B cell (primary cell): ENCODE data around the gene PFDN6. TPM values are rescaled to one million over a fixed set of nuclear protein-coding genes. Genes with fewer than 3 reads are reported as not detected.

Experiments used
- ATAC-seq: fragments of 200-7000 bp; cut with Tn5 transposase; one replicate; pipeline ENCODE4 v1.10.0; 2021; ENCODE audit warnings: low read depth, mild to moderate bottlenecking, moderate number of reproducible peaks, moderate library complexity
- CTCF ChIA-PET: fragments of 350-600 bp; sonication (Branson Sonifier 250); formaldehyde crosslinking; loops from one replicate; lab custom pipeline; 2021; ENCODE audit warnings: antibody characterized with exemption, inconsistent platforms; lab: Charles Lee
- POLR2A ChIA-PET: fragments of 350-600 bp; sonication (Branson Sonifier 250); formaldehyde crosslinking; loops from one replicate; lab custom pipeline; 2021; ENCODE audit warnings: antibody characterized with exemption; lab: Charles Lee
- DNase-seq: peaks from one replicate; pipeline ENCODE4 v3.0.0; 2013
- H2AFZ ChIP-seq: 2 replicates; pipeline ENCODE4 v1.6.1; 2012; ENCODE audit warnings: mild to moderate bottlenecking, low read depth, low read length; ENCODE audit not compliant: insufficient read depth, poor library complexity, severe bottlenecking
- H3K27ac ChIP-seq, 2 donors: 1 replicate in 1 of 2; 2 replicates in 1 of 2; pipeline ENCODE4 v1.5.1; 2012 to 2013; ENCODE audit warnings: low read length in 2 of 2, mild to moderate bottlenecking in 2 of 2, moderate library complexity in 1 of 2
- H3K27me3 ChIP-seq, 4 experiments: fragments of 200-600 bp in 1 of 4; sonication (generic) in 1 of 4; replicated peaks in 1 of 4; 1 replicate in 2 of 4; 2 replicates in 2 of 4; pipeline versions ENCODE4 v1.6.1 to v1.7.0; 2013 to 2016; ENCODE audit warnings: low read length in 3 of 4, mild to moderate bottlenecking in 2 of 4, mixed read lengths in 1 of 4, moderate library complexity in 1 of 4; ENCODE audit not compliant: insufficient read depth in 4 of 4, control insufficient read depth in 3 of 4; ENCODE audit errors: control extremely low read depth in 1 of 4
- H3K36me3 ChIP-seq, 2 experiments: replicated peaks in 1 of 2; 1 replicate in 1 of 2; 2 replicates in 1 of 2; pipeline versions ENCODE4 v1.6.1 to v1.7.1; 2013; ENCODE audit warnings: low read length in 1 of 2; ENCODE audit not compliant: insufficient read depth in 2 of 2, control insufficient read depth in 1 of 2; ENCODE audit errors: control extremely low read depth in 1 of 2, extremely low read depth in 1 of 2
- H3K4me1 ChIP-seq, 2 donors: fragments of 200-600 bp in 1 of 2; sonication (generic) in 1 of 2; 1 replicate in 1 of 2; 2 replicates in 1 of 2; pipeline versions ENCODE4 v1.5.1 to v1.6.1; 2013 to 2017; ENCODE audit warnings: low read length in 2 of 2; ENCODE audit not compliant: control insufficient read depth in 2 of 2, insufficient read depth in 2 of 2
- H3K4me2 ChIP-seq: replicated peaks from 2 replicates; pipeline ENCODE3; 2012; ENCODE audit warnings: mild to moderate bottlenecking, low read depth, low read length; ENCODE audit not compliant: poor library complexity, severe bottlenecking
- H3K4me3 ChIP-seq, 5 experiments: fragments of 200-600 bp in 1 of 5; sonication (generic) in 1 of 5; 1 replicate in 3 of 5; 2 replicates in 2 of 5; pipeline versions ENCODE4 v1.5.1 to v1.7.0; 2011 to 2016; ENCODE audit warnings: low read length in 4 of 5, mild to moderate bottlenecking in 4 of 5, low read depth in 2 of 5, control low read depth in 1 of 5, moderate library complexity in 1 of 5; ENCODE audit not compliant: insufficient read depth in 1 of 5; ENCODE audit errors: control extremely low read depth in 1 of 5, extremely low read depth in 1 of 5
- H3K79me2 ChIP-seq: fragments of 200-600 bp; sonication (generic); one replicate; pipeline ENCODE4 v1.6.0; 2016; ENCODE audit warnings: low read length; ENCODE audit not compliant: control insufficient read depth, insufficient read depth
- H3K9ac ChIP-seq: fragments of 200-600 bp; sonication (generic); 2 replicates; pipeline ENCODE4 v1.6.1; 2017; ENCODE audit warnings: mild to moderate bottlenecking, low read length, moderate library complexity
- H3K9me3 ChIP-seq, 3 donors: one replicate each; pipeline versions ENCODE4 v1.6.1 to v1.7.1; 2013; ENCODE audit warnings: low read length in 2 of 3; ENCODE audit not compliant: control insufficient read depth in 2 of 3, insufficient read depth in 1 of 3; ENCODE audit errors: control extremely low read depth in 1 of 3
- H4K20me1 ChIP-seq: 2 replicates; pipeline ENCODE4 v1.6.0; 2012; ENCODE audit warnings: mild to moderate bottlenecking, low read length; ENCODE audit not compliant: insufficient read depth, control insufficient read depth, poor library complexity, severe bottlenecking
- H3K27ac Mint-ChIP-seq: one replicate; pipeline ENCODE4 v1.8.0; 2021; ENCODE audit warnings: mixed read lengths
- H3K27me3 Mint-ChIP-seq: one replicate; pipeline ENCODE4 v1.8.0; 2021; ENCODE audit warnings: mixed read lengths
- H3K4me1 Mint-ChIP-seq: one replicate; pipeline ENCODE4 v1.8.0; 2021; ENCODE audit warnings: mixed read lengths
- H3K4me3 Mint-ChIP-seq: one replicate; pipeline ENCODE4 v1.8.0; 2021; ENCODE audit warnings: mixed read lengths
- H3K9me3 Mint-ChIP-seq: one replicate; pipeline ENCODE4 v1.8.0; 2022; ENCODE audit warnings: mixed read lengths; ENCODE audit not compliant: insufficient read depth
- CTCF ChIP-seq: fragments of 200-600 bp; IDR thresholded peaks from one replicate; pipeline ENCODE4 v1.8.0; 2022; ENCODE audit warnings: antibody characterized with exemption, mild to moderate bottlenecking
- EZH2 ChIP-seq: IDR thresholded peaks from 2 replicates; pipeline ENCODE4 v1.6.1; 2012; ENCODE audit warnings: borderline replicate concordance, low read depth, mild to moderate bottlenecking, moderate library complexity, low read length; ENCODE audit not compliant: insufficient read depth, poor library complexity, severe bottlenecking
- WGBS: methylation state at CpG from one replicate; pipeline ENCODE4 v1.1.5; 2013; ENCODE audit warnings: missing lambda C conversion rate; ENCODE audit not compliant: insufficient coverage; 5-methylcytosine and 5-hydroxymethylcytosine counted together
- intact Hi-C: fragments of 100-400 bp; cut with micrococcal nuclease; formaldehyde crosslinking; loops from one replicate; pipeline ENCODE4 v1.10.0; 2022
- polyA plus RNA-seq: library from polyadenylated mRNA; depleted of rRNA; stranded (reverse); fragments of >200 nt; gene quantifications from 2 replicates; pipeline ENCODE4 v1.2.3, GENCODE V29; 2012
- total RNA-seq, 2 donors: library from RNA; stranded (reverse); fragments of 120-200 nt in 1 of 2; gene quantifications; 1 replicate in 1 of 2; 2 replicates in 1 of 2; pipeline versions ENCODE4 v1.2.3 to v1.2.4, GENCODE V29; 2013 to 2022

The PFDN6 gene
- total and polyA plus RNA-seq, 2 donors (not counting 1 experiment from before 2014, with no cell fraction given): 33.2 to 51.1 TPM

GRCh38 chr6:33318426-33319073, 29.1 kb downstream of the PFDN6 start:
- POLR2A ChIA-PET: interaction anchor here (0.6 to 2.3 kb wide), 17 partner anchors 9 to 393 kb away, joined by 3 to 29 read pairs (median 8); partner anchors contain the start of genes B3GALT4, RGL2, RPS18 and UQCC2
- no peaks in the 10 kb centered on the region for H3K9me3 ChIP-seq
- H3K27ac ChIP-seq: peak overlapping the region; percentile 80 to 85
- H4K20me1 ChIP-seq: peaks cover 35% of the 10 kb centered on the region
- peaks cover 89% of the 10 kb centered on the region for H3K4me1 Mint-ChIP-seq
- 87% methylated on average over 4 of the region's 8 CpGs for WGBS
- ATAC-seq (no peak), DNase-seq (peak; percentile 16)
- H3K36me3 ChIP-seq: peaks cover 3 to 44% of the 10 kb centered on the region in 2 experiments
- peaks cover 83% of the 10 kb centered on the region for H3K79me2 ChIP-seq
- H3K27ac Mint-ChIP-seq: peak overlapping the region; percentile 99
- CTCF ChIA-PET: interaction anchor here (0.6 to 5.3 kb wide), 11 partner anchors 13 to 107 kb away, joined by 3 to 50 read pairs (median 6); partner anchors contain the start of genes B3GALT4, CUTA, RGL2 and RPS18
- no peaks in the 10 kb centered on the region for H3K27me3 Mint-ChIP-seq
- peak overlapping the region; percentile 95 for H3K9ac ChIP-seq
- H3K4me2 ChIP-seq: peak overlapping the region; percentile 84
- peaks cover 66 to 79% of the 10 kb centered on the region in 2 donors for H3K4me1 ChIP-seq
- no peaks in the 10 kb centered on the region for H3K9me3 Mint-ChIP-seq
- H3K27me3 ChIP-seq: no peaks in the 10 kb centered on the region
- intact Hi-C loops: loop anchor here (1.0 kb wide), 2 partner anchors 26 to 92 kb away; no protein-coding TSS in a partner anchor
- H3K4me3 ChIP-seq: peak overlapping the region; percentile 11 to 99 (median 87)
- peak overlapping the region; percentile 100 for H3K4me3 Mint-ChIP-seq
- H2AFZ ChIP-seq: peak overlapping the region; percentile 94
- TF ChIP-seq EZH2: no peak
- TF ChIP-seq CTCF: no peak

GRCh38 chr6:33319939-33320314, 30.5 kb downstream of the PFDN6 start:
- H4K20me1 ChIP-seq: peaks cover 34% of the 10 kb centered on the region

More at GRCh38 chr6:33319939-33320314, 30.5 kb downstream of the PFDN6 start:
- H3K4me3 ChIP-seq: no peak overlapping the region
- DNase-seq: no peak
- no peak overlapping the region for H2AFZ ChIP-seq
- H3K4me3 Mint-ChIP-seq: peak overlapping the region; percentile 100
- intact Hi-C loops: no loop called here
- H3K9me3 Mint-ChIP-seq: no peaks in the 10 kb centered on the region
- no peaks in the 10 kb centered on the region for H3K27me3 ChIP-seq
- H3K9me3 ChIP-seq: no peaks in the 10 kb centered on the region
- 88% methylated on average over 3 of the region's 3 CpGs for WGBS
- peak overlapping the region; percentile 84 for H3K4me2 ChIP-seq
- peaks cover 73% of the 10 kb centered on the region for H3K79me2 ChIP-seq
- H3K36me3 ChIP-seq: peaks cover 3 to 44% of the 10 kb centered on the region in 2 experiments
- no peak overlapping the region for H3K9ac ChIP-seq
- POLR2A ChIA-PET: interaction anchor here (0.6 kb wide), 1 partner anchor 25 kb away, joined by 3 read pairs; no protein-coding TSS in a partner anchor
- peak overlapping the region; percentile 99 for H3K27ac Mint-ChIP-seq
- H3K4me1 Mint-ChIP-seq: peaks cover 90% of the 10 kb centered on the region
- no peaks in the 10 kb centered on the region for H3K27me3 Mint-ChIP-seq
- peaks cover 64 to 82% of the 10 kb centered on the region in 2 donors for H3K4me1 ChIP-seq
- CTCF ChIA-PET: interaction anchor here (1.6 to 5.3 kb wide), 2 partner anchors 21 to 25 kb away, joined by 8 to 50 read pairs; partner anchors contain the start of gene RGL2
- no peak for ATAC-seq
- TF ChIP-seq EZH2 (no peak), CTCF (no peak)
- H3K27ac ChIP-seq: peak overlapping the region in 1 of 2 donors; percentile 1
